Naive thymus-derived CD4-positive, alpha-beta T cell (primary cell): Measurements from ENCODE around the gene GRM8. TPM values are rescaled to one million over a fixed set of nuclear protein-coding genes. Genes with fewer than 3 reads are reported as not detected.

Experiments used
- ATAC-seq: fragments of 150-1000 bp; cut with Tn5 transposase; 2 replicates; pipeline ENCODE4 v1.10.0; 2021; ENCODE audit warnings: mild to moderate bottlenecking, moderate library complexity
- CTCF ChIA-PET: fragments of 350-600 bp; sonication (Branson Sonifier 250); formaldehyde crosslinking; loops from one replicate; lab custom pipeline; 2021; ENCODE audit warnings: antibody characterized with exemption; lab: Charles Lee
- POLR2A ChIA-PET: fragments of 350-600 bp; sonication (Branson Sonifier 250); formaldehyde crosslinking; loops from one replicate; lab custom pipeline; 2021; ENCODE audit warnings: antibody characterized with exemption, inconsistent platforms; lab: Charles Lee
- DNase-seq, 9 donors: peaks; one replicate each; pipeline versions ENCODE4 v3.0.0 to v3.0.0-alpha.2; 2020 to 2022; ENCODE audit warnings: mixed read lengths in 1 of 9
- H3K27ac ChIP-seq: one replicate; pipeline ENCODE4 v1.7.0; 2013; ENCODE audit warnings: mild to moderate bottlenecking, low read depth, low read length, moderate library complexity
- H3K27me3 ChIP-seq, 2 donors: one replicate each; pipeline ENCODE4 v1.7.0; 2013; ENCODE audit warnings: low read length in 2 of 2, mild to moderate bottlenecking in 2 of 2, moderate library complexity in 2 of 2; ENCODE audit not compliant: control insufficient read depth in 2 of 2, insufficient read depth in 2 of 2
- H3K36me3 ChIP-seq, 3 experiments: 1 replicate in 2 of 3; 2 replicates in 1 of 3; pipeline ENCODE4 v1.7.0; 2013; ENCODE audit warnings: low read length in 3 of 3, mild to moderate bottlenecking in 3 of 3, moderate library complexity in 1 of 3; ENCODE audit not compliant: insufficient read depth in 3 of 3, control insufficient read depth in 2 of 3
- H3K4me1 ChIP-seq, 2 donors: one replicate each; pipeline ENCODE4 v1.7.0; 2013; ENCODE audit warnings: low read length in 2 of 2, mild to moderate bottlenecking in 2 of 2, moderate library complexity in 1 of 2; ENCODE audit not compliant: control insufficient read depth in 2 of 2, insufficient read depth in 2 of 2
- H3K4me3 ChIP-seq: 2 replicates; pipeline ENCODE4 v1.7.0; 2013; ENCODE audit warnings: mild to moderate bottlenecking, low read length
- H3K9me3 ChIP-seq, 3 experiments: 1 replicate in 2 of 3; 2 replicates in 1 of 3; pipeline ENCODE4 v1.7.0; 2013; ENCODE audit warnings: low read length in 3 of 3; ENCODE audit not compliant: control insufficient read depth in 2 of 3
- H3K27ac Mint-ChIP-seq, 9 donors: one replicate each; pipeline ENCODE4 v1.8.0; 2020 to 2022; ENCODE audit warnings: mixed read lengths in 9 of 9, mild to moderate bottlenecking in 8 of 9, moderate library complexity in 5 of 9, inconsistent platforms in 2 of 9
- H3K27me3 Mint-ChIP-seq, 5 donors: one replicate each; pipeline ENCODE4 v1.8.0; 2021 to 2022; ENCODE audit warnings: mixed read lengths in 5 of 5, mild to moderate bottlenecking in 1 of 5
- H3K36me3 Mint-ChIP-seq, 5 donors: one replicate each; pipeline ENCODE4 v1.8.0; 2020 to 2022; ENCODE audit warnings: mixed read lengths in 5 of 5, mild to moderate bottlenecking in 3 of 5, inconsistent platforms in 1 of 5
- H3K4me1 Mint-ChIP-seq, 7 donors: one replicate each; pipeline ENCODE4 v1.8.0; 2020 to 2022; ENCODE audit warnings: mixed read lengths in 7 of 7, mild to moderate bottlenecking in 3 of 7, inconsistent platforms in 1 of 7
- H3K4me3 Mint-ChIP-seq, 10 donors: one replicate each; pipeline ENCODE4 v1.8.0; 2020 to 2022; ENCODE audit warnings: mild to moderate bottlenecking in 10 of 10, mixed read lengths in 10 of 10, moderate library complexity in 6 of 10, inconsistent platforms in 2 of 10
- H3K9me3 Mint-ChIP-seq, 11 donors: one replicate each; pipeline ENCODE4 v1.8.0; 2020 to 2022; ENCODE audit warnings: mixed read lengths in 11 of 11, mild to moderate bottlenecking in 4 of 11, inconsistent platforms in 1 of 11, moderate library complexity in 1 of 11
- intact Hi-C, 2 donors: fragments of 100-400 bp; cut with micrococcal nuclease; formaldehyde crosslinking; loops; one replicate each; pipeline ENCODE4 v1.15.1; 2023
- polyA plus RNA-seq, 2 donors: library from polyadenylated mRNA; unstranded; fragments of 300-500 nt; fragmentation: Illumina TruSeq; gene quantifications; one replicate each; pipeline ENCODE4 v1.2.3, GENCODE V29; 2021
- total RNA-seq, 6 experiments: library from RNA in 5 of 6; stranded (reverse) in 5 of 6; gene quantifications; 1 replicate in 5 of 6; 2 replicates in 1 of 6; pipeline ENCODE4 v1.2.3 and lab custom pipeline; 2021 to 2026

The GRM8 gene
- total and polyA plus RNA-seq, 7 experiments from 2014 or later = not detected

- H3K27me3 ChIP-seq = no peaks in the 10 kb centered on the region
- ChIA-PET CTCF (no interaction called here), POLR2A (no interaction called here)
- H3K9me3 Mint-ChIP-seq = peaks cover 0 to 8% (median 3%) of the 10 kb centered on the region in 11 donors
- H3K4me1 Mint-ChIP-seq = no peaks in the 10 kb centered on the region
- no peaks in the 10 kb centered on the region for H3K36me3 Mint-ChIP-seq
- ATAC-seq (no peak), DNase-seq (no peak)
- H3K27ac ChIP-seq = no peak overlapping the region
- H3K36me3 ChIP-seq = no peaks in the 10 kb centered on the region
- intact Hi-C loops = no loop called here
- no peaks in the 10 kb centered on the region for H3K4me1 ChIP-seq
- no peak overlapping the region for H3K4me3 ChIP-seq
- no peak overlapping the region for H3K27ac Mint-ChIP-seq
- no peaks in the 10 kb centered on the region for H3K27me3 Mint-ChIP-seq
- H3K4me3 Mint-ChIP-seq = no peak overlapping the region
- no peaks in the 10 kb centered on the region for H3K9me3 ChIP-seq
These were observed 833.7 kb downstream of the GRM8 start for GRCh38 chr7:126419047-126419446.

GRCh38 chr7:126411821-126412383 is 840.8 kb downstream of the GRM8 start:
- intact Hi-C loops = loop anchor here in 1 of 2 donors (1.0 kb wide), 1 partner anchor 8 kb away; no protein-coding TSS in a partner anchor
- Mint-ChIP-seq H3K27me3 (no peaks in the 10 kb centered on the region), H3K4me1 (no peaks in the 10 kb centered on the region), H3K27ac (no peak overlapping the region), H3K4me3 (no peak overlapping the region), H3K9me3 (peaks cover 0 to 5% (median 0%) of the 10 kb centered on the region in 11 donors), H3K36me3 (no peaks in the 10 kb centered on the region)
- Histone ChIP-seq H3K36me3 (no peaks in the 10 kb centered on the region), H3K27ac (no peak overlapping the region), H3K27me3 (no peaks in the 10 kb centered on the region), H3K9me3 (no peaks in the 10 kb centered on the region), H3K4me3 (no peak overlapping the region), H3K4me1 (no peaks in the 10 kb centered on the region)
- ATAC-seq (no peak), DNase-seq (no peak)
- ChIA-PET CTCF (no interaction called here), POLR2A (no interaction called here)

GRCh38 chr7:126411032-126411820 is 841.5 kb downstream of the GRM8 start:
- Mint-ChIP-seq H3K4me1 (no peaks in the 10 kb centered on the region), H3K27me3 (no peaks in the 10 kb centered on the region), H3K9me3 (peaks cover 0 to 5% (median 2%) of the 10 kb centered on the region in 11 donors), H3K36me3 (no peaks in the 10 kb centered on the region), H3K27ac (no peak overlapping the region), H3K4me3 (peak overlapping the region in 1 of 10 donors; percentile 20)
- DNase-seq = no peak
- Histone ChIP-seq H3K36me3 (no peaks in the 10 kb centered on the region), H3K27me3 (no peaks in the 10 kb centered on the region), H3K27ac (no peak overlapping the region), H3K4me1 (no peaks in the 10 kb centered on the region), H3K4me3 (no peak overlapping the region), H3K9me3 (no peaks in the 10 kb centered on the region)
- CTCF ChIA-PET = no interaction called here
- POLR2A ChIA-PET = no interaction called here
- no peak for ATAC-seq
- intact Hi-C loops = no loop called here

- no peak for DNase-seq
- Histone ChIP-seq H3K4me1 (no peaks in the 10 kb centered on the region), H3K9me3 (no peaks in the 10 kb centered on the region), H3K27ac (no peak overlapping the region), H3K4me3 (no peak overlapping the region), H3K27me3 (no peaks in the 10 kb centered on the region), H3K36me3 (no peaks in the 10 kb centered on the region)
- Mint-ChIP-seq H3K27ac (no peak overlapping the region), H3K4me3 (no peak overlapping the region), H3K9me3 (peaks cover 0 to 2% (median 0%) of the 10 kb centered on the region in 11 donors), H3K36me3 (no peaks in the 10 kb centered on the region), H3K4me1 (no peaks in the 10 kb centered on the region), H3K27me3 (no peaks in the 10 kb centered on the region)
- ChIA-PET CTCF (no interaction called here), POLR2A (no interaction called here)
- intact Hi-C loops = no loop called here
- no peak for ATAC-seq
These were observed 849.7 kb downstream of the GRM8 start for GRCh38 chr7:126403040-126403439.

DNA sequence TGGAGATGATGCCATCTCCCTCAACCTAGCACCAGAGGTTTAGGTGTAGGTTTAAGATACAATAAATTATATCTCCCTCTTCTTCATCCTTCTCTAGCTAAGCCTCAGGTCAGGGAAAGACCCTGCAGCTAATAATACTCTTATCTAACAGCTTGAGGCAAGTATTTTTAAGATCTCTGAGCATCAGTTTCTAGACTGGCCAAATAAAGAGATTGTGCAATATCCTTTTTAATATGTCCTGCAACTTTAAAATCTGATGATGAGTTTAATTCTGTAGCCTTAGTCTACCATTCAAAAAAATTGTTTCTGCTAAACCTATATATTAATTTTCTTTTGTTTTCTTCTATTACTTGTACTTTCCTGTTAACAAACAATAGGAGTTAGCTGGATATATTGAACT is 850.8 kb downstream of the GRM8 start:
- ChIA-PET CTCF (no interaction called here), POLR2A (no interaction called here)
- Mint-ChIP-seq H3K27me3 (no peaks in the 10 kb centered on the region), H3K4me3 (no peak overlapping the region), H3K27ac (no peak overlapping the region), H3K36me3 (no peaks in the 10 kb centered on the region), H3K9me3 (peaks cover 0 to 4% (median 0%) of the 10 kb centered on the region in 11 donors), H3K4me1 (no peaks in the 10 kb centered on the region)
- intact Hi-C loops = no loop called here
- DNase-seq (no peak), ATAC-seq (no peak)
- Histone ChIP-seq H3K36me3 (no peaks in the 10 kb centered on the region), H3K4me3 (no peak overlapping the region), H3K27ac (no peak overlapping the region), H3K9me3 (no peaks in the 10 kb centered on the region), H3K4me1 (no peaks in the 10 kb centered on the region), H3K27me3 (no peaks in the 10 kb centered on the region)

- H3K4me3 Mint-ChIP-seq = no peak overlapping the region
- no peak overlapping the region for H3K27ac ChIP-seq
- H3K9me3 ChIP-seq = no peaks in the 10 kb centered on the region
- peaks cover 0 to 8% (median 0%) of the 10 kb centered on the region in 11 donors for H3K9me3 Mint-ChIP-seq
- no peak overlapping the region for H3K27ac Mint-ChIP-seq
- H3K4me1 Mint-ChIP-seq = no peaks in the 10 kb centered on the region
- ATAC-seq = no peak
- ChIA-PET CTCF (no interaction called here), POLR2A (no interaction called here)
- DNase-seq = no peak
- no peak overlapping the region for H3K4me3 ChIP-seq
- H3K4me1 ChIP-seq = no peaks in the 10 kb centered on the region
- intact Hi-C loops = no loop called here
- no peaks in the 10 kb centered on the region for H3K36me3 Mint-ChIP-seq
- no peaks in the 10 kb centered on the region for H3K36me3 ChIP-seq
- H3K27me3 ChIP-seq = no peaks in the 10 kb centered on the region
- H3K27me3 Mint-ChIP-seq = no peaks in the 10 kb centered on the region
These were observed 853.8 kb downstream of the GRM8 start for GRCh38 chr7:126398851-126399529.
